ENCODE results near the gene PAXX.

Gene PAXX

DNA sequence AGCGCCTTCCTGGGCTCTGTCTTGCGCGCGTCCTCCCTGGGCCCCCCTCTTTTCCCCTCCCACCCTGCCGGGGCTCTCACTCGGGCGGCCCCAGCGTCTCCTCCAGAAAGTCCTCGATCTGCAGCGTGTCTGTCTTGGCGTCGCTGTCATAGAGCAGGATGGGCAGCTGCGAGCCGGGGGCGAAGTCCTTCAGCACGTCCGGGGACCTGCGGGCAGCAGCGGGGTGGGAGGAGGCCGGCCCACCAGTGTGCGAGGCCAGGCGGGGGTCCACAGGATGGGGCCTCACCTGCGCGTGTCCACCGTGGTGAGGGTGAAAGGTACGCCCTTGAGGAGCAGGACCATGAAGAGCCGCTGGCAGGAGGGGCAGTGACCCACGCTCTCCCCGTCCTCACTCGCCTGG, 3.1 kb downstream of the PAXX start:
- DNase-seq (ENCODE audit: insufficient read length, low spot score) = no peak
- no peak for FAIRE-seq
- TF ChIP-seq, protein P1, sequence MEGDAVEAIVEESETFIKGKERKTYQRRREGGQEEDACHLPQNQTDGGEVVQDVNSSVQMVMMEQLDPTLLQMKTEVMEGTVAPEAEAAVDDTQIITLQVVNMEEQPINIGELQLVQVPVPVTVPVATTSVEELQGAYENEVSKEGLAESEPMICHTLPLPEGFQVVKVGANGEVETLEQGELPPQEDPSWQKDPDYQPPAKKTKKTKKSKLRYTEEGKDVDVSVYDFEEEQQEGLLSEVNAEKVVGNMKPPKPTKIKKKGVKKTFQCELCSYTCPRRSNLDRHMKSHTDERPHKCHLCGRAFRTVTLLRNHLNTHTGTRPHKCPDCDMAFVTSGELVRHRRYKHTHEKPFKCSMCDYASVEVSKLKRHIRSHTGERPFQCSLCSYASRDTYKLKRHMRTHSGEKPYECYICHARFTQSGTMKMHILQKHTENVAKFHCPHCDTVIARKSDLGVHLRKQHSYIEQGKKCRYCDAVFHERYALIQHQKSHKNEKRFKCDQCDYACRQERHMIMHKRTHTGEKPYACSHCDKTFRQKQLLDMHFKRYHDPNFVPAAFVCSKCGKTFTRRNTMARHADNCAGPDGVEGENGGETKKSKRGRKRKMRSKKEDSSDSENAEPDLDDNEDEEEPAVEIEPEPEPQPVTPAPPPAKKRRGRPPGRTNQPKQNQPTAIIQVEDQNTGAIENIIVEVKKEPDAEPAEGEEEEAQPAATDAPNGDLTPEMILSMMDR (IDR thresholded peaks at IDR 0.05; ENCODE audit: insufficient read depth, missing control alignments) = no peak

- FAIRE-seq = no peak
- TF ChIP-seq, protein P1 (IDR thresholded peaks at IDR 0.05; ENCODE audit: insufficient read depth, missing control alignments) = no peak
- DNase-seq (ENCODE audit: insufficient read length, low spot score) = no peak
Measured at GRCh38 chr9:136995772-136996311, 3.6 kb downstream of the PAXX start.

DNA sequence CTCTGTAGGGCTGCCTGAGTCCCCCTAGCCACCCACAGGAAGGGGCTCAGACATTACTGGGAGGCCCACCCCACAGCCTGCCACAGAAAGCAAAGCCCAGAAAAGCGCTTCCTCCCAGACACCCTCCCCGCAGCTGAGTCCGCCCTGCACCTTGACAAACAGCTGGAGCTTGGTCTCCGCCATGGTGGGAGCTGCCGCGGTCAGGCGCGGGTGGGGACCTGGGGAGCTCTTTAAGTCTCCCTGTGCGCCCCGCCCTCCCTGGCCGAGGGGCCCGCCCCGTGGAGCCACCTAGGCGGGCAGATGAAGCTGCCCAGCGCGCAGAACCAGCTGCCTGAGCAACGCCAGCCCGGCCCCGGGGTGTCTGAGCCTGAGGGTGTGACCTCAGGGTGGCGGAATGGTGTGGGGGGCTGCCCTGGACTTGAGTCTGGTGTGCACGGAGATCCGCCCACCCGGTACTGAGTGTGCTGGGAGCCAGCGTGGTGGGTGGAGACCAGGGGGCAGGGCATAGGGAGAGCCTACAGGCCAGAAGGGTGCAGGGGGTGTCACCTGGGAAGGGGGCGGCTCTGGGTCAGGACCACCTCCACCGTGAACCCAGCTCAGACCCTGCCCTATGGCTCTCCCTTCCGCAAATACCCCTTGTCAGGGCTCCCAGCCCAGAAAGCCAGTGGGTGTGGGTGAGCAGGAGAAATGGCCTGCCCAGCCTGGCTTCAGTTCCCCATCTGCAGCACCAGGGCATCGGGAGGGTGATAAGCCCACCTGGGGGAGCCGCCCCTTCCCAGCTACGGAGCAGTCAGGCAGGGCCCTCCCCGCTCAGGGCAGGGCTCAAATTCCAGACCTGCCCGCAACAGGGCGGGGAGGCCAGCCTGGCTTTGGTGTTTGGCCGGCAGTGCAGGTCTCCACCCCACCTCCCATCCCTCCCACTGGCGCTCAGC, 4.4 kb downstream of the PAXX start, which contains the start of gene CLIC3:
TSS of gene CLIC3 (minus strand) at position 208 of the 932 bp plus-strand sequence. CDS start at position 183, 25 bp downstream.
- DNase-seq (ENCODE audit: insufficient read length, low spot score) = no peak
- TF ChIP-seq, protein P1 (IDR thresholded peaks at IDR 0.05; ENCODE audit: insufficient read depth, missing control alignments) = no peak
- FAIRE-seq = no peak

GRCh38 chr9:136997371-136997770, 5.1 kb downstream of the PAXX start:
- TF ChIP-seq, protein P1 (IDR thresholded peaks at IDR 0.05; ENCODE audit: insufficient read depth, missing control alignments) = no peak
- no peak for FAIRE-seq
- no peak for DNase-seq (ENCODE audit: insufficient read length, low spot score)

GRCh38 chr9:136997830-136998234, 5.6 kb downstream of the PAXX start:
- FAIRE-seq (no peak), DNase-seq (ENCODE audit: insufficient read length, low spot score) (no peak)
- TF ChIP-seq, protein P1 (IDR thresholded peaks at IDR 0.05; ENCODE audit: insufficient read depth, missing control alignments) = no peak

DNA sequence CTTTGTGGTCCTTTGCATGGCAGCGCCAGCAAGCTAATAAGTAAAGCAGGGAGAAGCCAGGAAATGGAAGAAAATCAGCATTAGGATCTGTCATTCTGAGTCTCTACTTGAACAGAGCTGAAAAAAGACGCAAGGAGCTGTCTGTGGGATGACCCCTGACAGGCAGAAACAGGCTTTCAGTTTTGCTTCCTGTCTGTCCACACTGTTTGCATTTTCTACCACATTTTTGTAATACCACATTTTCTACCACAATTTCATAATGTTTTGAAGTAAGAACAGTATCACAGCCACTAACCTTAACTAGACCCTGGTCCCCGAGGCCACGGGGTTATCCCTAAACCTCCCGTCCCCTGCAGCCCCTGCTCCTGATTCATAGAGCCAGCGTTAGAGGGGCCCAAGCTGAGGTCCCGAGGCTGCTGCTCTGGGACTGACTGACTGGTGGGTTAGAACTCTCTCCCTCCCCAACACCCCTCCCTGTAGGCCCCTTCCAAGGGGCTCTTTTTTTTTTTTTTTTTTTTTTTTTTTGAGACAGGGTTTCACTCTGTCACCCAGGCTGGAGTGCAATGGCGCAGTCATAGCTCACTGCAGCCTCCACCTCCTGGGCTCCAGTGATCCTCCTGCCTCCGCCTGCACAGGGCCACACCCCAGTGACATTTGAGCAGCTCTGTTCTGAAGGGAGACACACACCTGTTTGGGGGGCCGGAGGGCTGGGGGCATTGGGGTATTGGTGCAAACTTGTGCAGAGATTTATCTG, 8.1 kb downstream of the PAXX start:
- TF ChIP-seq, protein P1 (IDR thresholded peaks at IDR 0.05; ENCODE audit: insufficient read depth, missing control alignments) = no peak
- no peak for DNase-seq (ENCODE audit: insufficient read length, low spot score)
- FAIRE-seq = no peak
